Measurements from ENCODE around the gene HDAC4.
"Not testable (repeated sequence)": the region's sequence is repeated elsewhere in the genome, so short reads cannot be mapped to it uniquely, and the experiment has no call there.

The HDAC4 gene

DNA sequence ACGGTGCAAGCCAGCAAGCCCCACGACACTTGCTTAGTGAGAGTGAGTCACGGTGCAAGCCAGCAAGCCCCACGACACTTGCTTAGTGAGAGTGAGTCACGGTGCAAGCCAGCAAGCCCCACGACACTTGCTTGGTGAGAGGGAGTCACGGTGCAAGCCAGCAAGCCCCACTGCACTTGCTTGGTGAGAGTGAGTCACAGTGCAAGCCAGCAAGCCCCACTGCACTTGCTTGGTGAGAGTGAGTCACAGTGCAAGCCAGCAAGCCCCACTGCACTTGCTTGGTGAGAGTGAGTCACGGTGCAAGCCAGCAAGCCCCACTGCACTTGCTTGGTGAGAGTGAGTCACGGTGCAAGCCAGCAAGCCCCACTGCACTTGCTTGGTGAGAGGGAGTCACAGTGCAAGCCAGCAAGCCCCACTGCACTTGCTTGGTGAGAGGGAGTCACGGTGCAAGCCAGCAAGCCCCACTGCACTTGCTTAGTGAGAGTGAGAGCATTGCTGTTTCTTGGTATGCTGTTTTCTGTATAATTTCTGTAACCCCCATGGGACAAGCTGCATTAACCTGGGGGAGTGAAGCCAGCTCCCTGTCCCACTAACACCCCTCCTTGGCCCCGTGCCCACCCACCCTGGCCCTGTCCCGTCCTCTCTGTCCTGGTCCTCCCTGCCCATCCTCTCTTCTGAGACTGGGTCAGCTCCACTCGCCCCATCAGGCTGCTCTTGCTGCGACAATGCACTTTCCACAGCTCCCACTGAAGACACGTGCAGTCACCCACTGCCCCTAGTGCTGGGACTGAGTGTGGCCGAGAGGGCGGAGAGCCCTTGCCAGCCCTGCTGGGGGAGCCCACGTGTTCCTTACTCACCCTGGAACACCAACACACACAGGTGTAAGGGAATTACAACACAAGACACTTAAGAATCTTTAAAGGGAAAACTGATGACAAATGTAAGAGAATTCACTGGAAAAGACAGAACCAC is 331.2 kb downstream of the HDAC4 start:
- peak in 7 of 42 donors; percentile 21 to 60 (median 34) for DNase-seq
- intact Hi-C loops (cut with DNase I) = not testable (repeated sequence)

DNA sequence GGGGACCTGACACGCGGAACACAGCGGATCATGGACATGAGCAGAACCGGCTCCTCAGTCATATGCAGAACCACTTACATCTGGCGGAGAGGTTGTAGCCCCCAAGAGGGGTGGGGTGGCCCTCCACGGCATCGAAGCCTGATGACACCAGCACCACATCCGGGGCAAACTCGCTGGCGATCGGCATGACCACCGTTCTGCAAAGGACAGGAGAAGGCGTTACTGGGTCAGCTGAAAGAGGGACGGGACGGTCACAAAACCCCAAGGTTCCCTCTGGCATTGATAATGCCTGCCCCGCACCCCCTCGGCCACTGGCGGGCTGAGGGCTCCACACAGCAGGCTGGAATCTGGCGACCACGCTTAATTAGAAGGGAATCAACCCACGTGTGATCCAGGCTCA is 332.4 kb downstream of the HDAC4 start:
- intact Hi-C loops (cut with DNase I) = no loop called here
- no peak for DNase-seq

- no peak for DNase-seq
- intact Hi-C loops (cut with DNase I) = no loop called here
Measured at GRCh38 chr2:239067196-239067865, 333.5 kb downstream of the HDAC4 start.

DNA sequence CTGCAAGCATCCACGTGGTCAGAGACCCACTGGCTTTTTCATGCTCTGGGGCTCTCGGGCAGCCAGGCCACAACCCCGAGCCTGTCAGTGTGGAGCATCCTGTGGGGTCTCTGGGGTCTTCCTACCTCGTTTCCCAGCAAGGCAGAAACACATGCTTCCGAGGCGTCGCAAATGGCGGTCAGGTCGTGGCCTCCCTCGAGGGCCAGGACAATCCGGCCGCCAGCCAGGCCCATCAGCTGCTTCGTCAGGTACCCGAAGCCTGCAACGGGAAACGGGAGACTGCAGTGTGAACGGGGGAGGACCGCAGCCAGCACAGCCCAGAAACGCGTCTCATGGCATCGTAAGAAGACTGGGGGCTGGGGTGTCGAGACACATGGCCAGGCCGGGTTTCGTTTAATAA is 334.2 kb downstream of the HDAC4 start:
- intact Hi-C loops (cut with DNase I) = no loop called here
- no peak for DNase-seq

DNA sequence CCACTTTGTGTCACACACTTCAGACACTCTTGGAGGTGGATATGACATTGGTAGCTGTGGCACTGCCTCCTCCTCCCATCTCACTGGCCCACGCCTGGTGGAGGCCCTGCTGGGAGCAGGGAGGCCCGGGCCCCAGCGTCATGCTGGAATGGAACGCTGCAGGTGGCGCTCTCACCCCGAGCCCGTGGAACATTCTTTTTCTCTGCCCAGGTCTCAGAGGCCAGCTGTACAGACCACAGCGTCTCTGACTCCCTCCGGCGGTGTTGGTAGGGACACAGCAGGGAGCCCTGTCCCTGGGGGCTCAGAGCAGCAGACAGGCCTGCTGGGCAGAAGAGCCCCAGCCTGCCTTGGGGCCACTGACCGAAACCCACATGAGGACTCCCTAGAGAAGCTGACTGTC is 334.9 kb downstream of the HDAC4 start:
- intact Hi-C loops (cut with DNase I) = no loop called here
- no peak for DNase-seq

DNA sequence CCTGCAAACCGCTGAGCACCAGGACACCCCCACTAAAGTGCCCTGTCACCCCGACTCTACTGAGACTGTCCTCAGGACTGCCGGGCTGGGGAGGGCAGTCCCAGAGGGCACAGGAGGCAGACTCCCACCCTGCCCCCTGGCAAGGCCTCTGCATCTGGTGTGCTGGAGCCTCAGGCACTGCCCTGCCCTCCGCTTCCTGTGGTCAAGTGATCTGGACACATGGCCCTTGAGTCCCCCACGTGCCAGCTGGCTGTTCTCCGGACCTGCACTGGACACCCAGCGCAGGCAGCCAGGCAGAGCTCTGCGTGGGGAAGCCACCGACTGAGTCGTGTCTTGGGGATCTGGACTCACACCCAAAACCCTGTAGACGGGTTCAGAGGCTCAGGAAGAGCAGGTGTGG is 335.3 kb downstream of the HDAC4 start:
- intact Hi-C loops (cut with DNase I) = no loop called here
- DNase-seq = peak in 3 of 42 donors; percentile 15 to 38 (median 15)

GRCh38 chr2:239064891-239065290 is 335.9 kb downstream of the HDAC4 start:
- no peak for DNase-seq
- intact Hi-C loops (cut with DNase I) = no loop called here

GRCh38 chr2:239064253-239064652 is 336.6 kb downstream of the HDAC4 start:
- intact Hi-C loops (cut with DNase I) = no loop called here
- no peak for DNase-seq

DNA sequence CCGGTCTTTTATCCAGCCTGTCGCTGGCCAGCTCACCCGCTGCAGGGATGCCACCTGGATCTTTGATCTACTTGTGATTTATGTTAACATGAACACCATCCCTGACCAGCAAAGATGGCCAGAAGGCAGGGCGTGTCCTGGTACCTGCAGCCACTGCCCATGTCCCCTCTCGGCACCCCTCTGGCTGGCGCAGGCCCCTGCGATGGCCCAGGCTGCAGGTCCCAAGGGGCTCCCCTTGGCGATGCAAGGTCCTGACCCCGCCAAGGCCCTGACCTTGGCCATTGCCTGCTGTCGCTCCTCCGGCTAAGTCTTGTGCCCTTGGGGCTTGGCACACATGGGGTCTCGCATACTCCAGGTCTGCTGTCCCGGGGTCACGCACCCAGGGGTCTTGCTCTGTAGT is 338.1 kb downstream of the HDAC4 start:
- DNase-seq = no peak
- intact Hi-C loops (cut with DNase I) = no loop called here

DNA sequence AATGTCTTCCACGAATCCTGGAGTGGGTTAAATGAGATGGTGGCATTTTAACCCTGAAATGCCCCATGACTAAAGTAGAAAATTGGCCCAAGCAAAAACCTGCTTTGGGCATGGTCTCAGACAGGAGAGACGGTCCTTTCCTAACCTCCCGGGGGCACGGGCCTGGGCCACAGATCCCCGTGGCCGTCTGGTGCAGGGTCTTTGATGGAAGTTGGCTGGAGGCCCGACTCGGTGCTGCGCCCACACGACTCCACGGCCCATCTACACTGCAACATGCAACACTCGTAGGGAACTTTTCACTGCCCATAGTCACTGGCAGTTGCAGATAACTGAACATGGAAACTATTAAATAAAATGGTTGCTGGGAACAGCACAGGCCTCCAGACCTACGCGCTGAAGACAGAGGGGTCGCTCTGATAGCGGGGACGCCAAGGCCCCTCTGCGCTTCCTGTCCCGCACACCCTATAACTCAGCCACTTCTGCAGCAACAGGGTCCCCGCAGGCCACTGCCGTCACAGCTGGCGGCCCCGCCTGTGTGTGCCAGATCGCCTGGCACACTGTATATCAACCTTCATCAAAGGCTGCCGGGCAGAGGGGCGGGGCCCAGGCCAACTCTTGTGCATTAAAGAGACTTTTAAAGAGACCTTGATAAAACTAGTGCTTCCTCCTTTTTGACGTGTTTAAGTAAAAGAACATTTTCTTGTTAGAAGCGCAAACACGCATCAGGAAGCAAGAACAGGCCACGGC is 338.8 kb downstream of the HDAC4 start:
- intact Hi-C loops (cut with DNase I) = no loop called here
- no peak for DNase-seq

DNA sequence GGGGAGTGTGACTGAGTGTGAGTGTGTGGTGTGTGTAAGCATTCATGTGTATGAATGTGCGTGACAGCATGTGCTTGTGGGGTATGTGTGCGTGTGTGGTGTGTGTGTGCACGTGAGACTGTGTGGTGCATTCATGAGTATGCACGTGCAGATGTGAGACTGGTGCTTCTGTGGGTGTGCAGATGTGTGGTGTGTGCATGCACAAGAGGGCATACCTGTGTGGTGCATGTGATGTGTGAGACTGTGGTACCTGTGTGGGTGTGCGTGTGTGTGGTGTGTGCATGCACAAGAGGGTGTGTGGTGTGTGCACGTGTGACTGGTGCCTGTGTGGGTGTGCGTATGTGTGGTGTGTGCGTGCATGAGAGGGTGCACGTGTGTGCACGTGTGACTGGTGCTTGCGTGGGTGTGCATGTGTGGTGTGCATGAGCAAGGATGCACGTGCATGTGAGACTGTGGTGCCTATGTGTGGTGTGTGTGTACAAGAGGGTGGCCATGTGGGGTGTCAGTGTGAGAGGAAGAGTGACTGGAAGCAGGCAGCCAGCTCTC is 339.6 kb downstream of the HDAC4 start:
- DNase-seq = no peak
- intact Hi-C loops (cut with DNase I) = no loop called here

- no peak for DNase-seq
- intact Hi-C loops (cut with DNase I) = no loop called here
Measured at GRCh38 chr2:239060676-239061075, 340.1 kb downstream of the HDAC4 start.

DNA sequence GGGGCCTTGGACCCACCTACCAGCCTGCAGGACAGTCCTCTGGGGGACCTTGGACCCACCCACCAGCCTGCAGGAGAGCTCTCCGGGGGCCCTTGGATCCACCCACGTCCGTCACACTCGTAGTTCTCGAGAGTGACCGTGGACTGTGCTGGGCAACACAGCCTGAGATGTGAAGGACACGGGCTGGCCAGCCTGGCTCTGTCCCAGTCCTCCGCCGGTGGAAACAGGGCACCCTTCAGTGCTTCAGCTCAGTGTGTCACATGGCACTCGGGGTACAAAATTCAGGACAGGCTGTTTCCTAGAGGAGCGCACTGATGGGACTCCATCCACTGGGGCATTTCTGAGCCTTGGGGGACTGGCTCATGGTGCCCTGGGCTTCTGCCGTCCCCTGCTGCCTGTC is 341.0 kb downstream of the HDAC4 start:
- DNase-seq = peak in 6 of 42 donors; percentile 13 to 57 (median 24)
- intact Hi-C loops (cut with DNase I) = no loop called here

DNA sequence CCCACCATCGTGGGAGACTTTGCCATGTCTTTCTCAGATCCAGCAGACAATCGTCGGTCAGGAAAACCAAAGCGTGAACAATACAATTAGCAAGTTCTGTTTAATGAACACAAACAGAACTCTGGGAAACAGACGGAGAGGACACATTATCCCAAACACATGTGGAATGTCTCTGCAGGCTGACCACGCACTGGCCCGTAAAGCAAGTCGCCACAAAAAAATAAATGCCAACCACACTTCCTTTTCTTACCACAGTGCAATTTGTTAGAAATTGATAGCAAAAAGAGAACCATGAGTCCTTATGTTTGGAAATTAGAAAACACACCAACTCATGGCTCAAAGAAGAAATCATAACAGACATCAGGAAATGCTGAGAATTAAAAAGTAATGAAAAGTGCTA is 342.1 kb downstream of the HDAC4 start:
- no peak for DNase-seq
- intact Hi-C loops (cut with DNase I) = no loop called here

DNA sequence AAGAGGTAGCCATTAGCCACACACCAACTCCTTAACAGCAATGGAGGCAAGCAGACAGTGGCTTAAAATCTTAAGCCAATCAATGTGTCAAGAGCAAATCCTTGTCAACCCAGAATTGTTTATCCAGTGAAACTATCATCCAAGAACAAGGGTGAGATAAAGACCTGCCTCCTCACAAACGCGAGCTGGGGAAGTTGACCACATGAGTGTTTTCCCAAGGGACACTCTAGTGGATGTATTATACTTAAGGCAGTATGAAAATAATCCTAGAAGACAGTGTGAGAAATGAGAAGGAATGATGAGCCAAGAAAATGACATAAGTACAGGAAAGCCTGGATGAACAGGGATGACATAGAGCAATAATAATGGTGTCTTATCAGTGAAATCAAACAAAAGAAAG is 343.3 kb downstream of the HDAC4 start:
- no peak for DNase-seq
- intact Hi-C loops (cut with DNase I) = no loop called here

GRCh38 chr2:239056611-239057010 is 344.2 kb downstream of the HDAC4 start:
- intact Hi-C loops (cut with DNase I) = no loop called here
- DNase-seq = no peak

DNA sequence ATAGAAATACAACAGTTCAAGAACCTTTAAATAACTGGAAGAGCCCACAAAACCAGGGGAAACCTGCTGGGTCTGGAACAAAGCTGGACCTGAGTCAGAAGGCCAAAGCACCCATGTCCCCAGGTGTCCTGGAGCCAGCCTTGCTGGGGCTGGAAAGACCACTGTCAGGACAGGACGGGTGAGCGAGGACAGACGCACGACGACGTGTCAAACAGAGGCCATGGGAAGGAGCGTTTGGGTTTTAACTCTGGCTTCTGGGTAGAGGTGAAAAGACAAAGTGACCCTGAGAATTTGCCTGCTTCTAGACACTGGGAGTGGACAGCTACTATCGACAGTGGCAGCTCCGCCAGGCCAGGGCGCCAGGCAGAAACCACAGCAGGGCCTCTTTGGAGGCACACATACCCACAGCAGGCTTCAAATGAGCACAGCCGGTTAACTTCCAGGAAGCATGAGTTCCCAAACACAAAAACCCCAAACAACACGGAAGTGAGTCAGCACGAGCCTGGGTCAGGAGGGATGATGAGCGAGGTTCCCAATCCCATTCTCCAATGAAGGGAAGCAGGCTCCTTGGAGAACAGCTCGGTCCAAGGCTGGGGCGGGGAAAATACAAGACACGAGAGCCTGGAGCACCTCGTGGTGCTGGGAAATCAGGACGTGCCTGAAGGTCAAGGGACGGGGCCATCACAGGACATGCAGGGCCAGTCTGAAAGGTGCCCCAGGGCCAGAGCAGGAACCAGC is 344.9 kb downstream of the HDAC4 start:
- no peak for DNase-seq
- intact Hi-C loops (cut with DNase I) = no loop called here

GRCh38 chr2:239054921-239055320 is 345.9 kb downstream of the HDAC4 start:
- intact Hi-C loops (cut with DNase I) = no loop called here
- no peak for DNase-seq

Data from head of caudate nucleus (tissue), 42 donors.